ENCODE data around the gene PTPRQ. TPM values are rescaled to one million over a fixed set of nuclear protein-coding genes. Genes with fewer than 3 reads are reported as not detected.

PTPRQ gene
- total and polyA plus RNA-seq, 2 of the 8 experiments (the other 6 are each of a cell fraction or from before 2014, with no cell fraction given), result not detected

- Histone ChIP-seq H3K36me3 (ENCODE audit: control insufficient read depth in 2 of 4, insufficient read depth in 4 of 4, low read length in 3 of 4) (no peaks in the 10 kb centered on the region), H3K18ac (ENCODE audit: extremely low read depth, low read length) (no peak overlapping the region), H3K4me3 (ENCODE audit: extremely low read depth in 1 of 4, insufficient read depth in 2 of 4, low read depth in 3 of 4, low read length in 4 of 4) (no peak overlapping the region), H4K91ac (replicated peaks; ENCODE audit: insufficient read length, low read length) (peak overlapping the region; percentile 26), H4K8ac (ENCODE audit: extremely low read depth, insufficient read depth, low read length) (no peak overlapping the region), H3K9me3 (ENCODE audit: insufficient read depth in 2 of 2, low read depth in 1 of 2, low read length in 1 of 2) (peaks cover 0 to 3% of the 10 kb centered on the region in 2 experiments; a peak in 1 of 4 replicates), H2BK20ac (ENCODE audit: low read length) (no peak overlapping the region), H3K27me3 (replicated peaks in 1 of 4; ENCODE audit: control insufficient read depth in 3 of 4, extremely low read depth in 1 of 4, insufficient read depth in 3 of 4, low read length in 3 of 4) (no peaks in the 10 kb centered on the region), H4K20me1 (replicated peaks in 1 of 2; ENCODE audit: control insufficient read depth in 1 of 2, insufficient read depth in 2 of 2, low read length in 2 of 2) (no peaks in the 10 kb centered on the region), H2BK120ac (replicated peaks; ENCODE audit: low read depth, low read length) (no peak overlapping the region), H4K5ac (ENCODE audit: insufficient read length, low read depth, low read length) (no peak overlapping the region), H3K79me1 (ENCODE audit: low read depth, low read length) (no peaks in the 10 kb centered on the region), H3K14ac (ENCODE audit: insufficient read length) (no peak overlapping the region), H2AK5ac (ENCODE audit: low read depth, low read length) (no peak overlapping the region), H3K56ac (replicated peaks; ENCODE audit: insufficient read length, low read depth, low read length) (no peak overlapping the region), H3K23me2 (ENCODE audit: low read depth, low read length) (no peaks in the 10 kb centered on the region), H3K79me2 (ENCODE audit: control insufficient read depth in 1 of 2, insufficient read depth in 2 of 2, low read length in 2 of 2) (no peaks in the 10 kb centered on the region), H3K27ac (ENCODE audit: low read depth, low read length) (no peak overlapping the region), H3K9ac (replicated peaks in 1 of 4; ENCODE audit: extremely low read depth in 1 of 4, low read depth in 3 of 4, low read length in 3 of 4) (no peak overlapping the region), H2BK15ac (ENCODE audit: low read length) (no peak overlapping the region), H3K4me2 (ENCODE audit: insufficient read depth in 1 of 2, low read depth in 2 of 2, low read length in 2 of 2) (no peak overlapping the region), H3K23ac (ENCODE audit: insufficient read length) (no peak overlapping the region), H3K4ac (replicated peaks; ENCODE audit: insufficient read length, low read depth, low read length) (no peak overlapping the region), H2AFZ (ENCODE audit: low read length) (0 out of 2 replicates have a peak overlapping the region, but pooled peaks have one; percentile 24), H3K4me1 (replicated peaks in 1 of 4; ENCODE audit: control insufficient read depth in 3 of 4, insufficient read depth in 4 of 4, low read length in 3 of 4) (no peaks in the 10 kb centered on the region; a peak in 1 of 7 replicates), H2BK5ac (ENCODE audit: low read depth, low read length) (no peak overlapping the region), H2BK12ac (ENCODE audit: low read depth, low read length) (no peak overlapping the region)
- 88% methylated on average over 16 of the region's 18 CpGs; no CpG with 5 or more reads in 1 of the 2 experiments for WGBS, 2 experiments (ENCODE audit: extremely low coverage in 1 of 2, insufficient coverage in 1 of 2, insufficient read length in 1 of 2, insufficient replicate concordance in 2 of 2, low coverage in 1 of 2, low lambda C conversion rate in 2 of 2, missing lambda C conversion rate in 1 of 2)
- no peak for DNase-seq (ENCODE audit: low read depth in 1 of 2, low spot score in 2 of 2)
- TF ChIP-seq TBP (IDR thresholded peaks at IDR 0.05; ENCODE audit: low read depth, low read length), result no peak
- no peak for TF ChIP-seq RBBP5 (IDR thresholded peaks at IDR 0.05; ENCODE audit: borderline replicate concordance, low read depth, low read length)
- TF ChIP-seq, protein P1, sequence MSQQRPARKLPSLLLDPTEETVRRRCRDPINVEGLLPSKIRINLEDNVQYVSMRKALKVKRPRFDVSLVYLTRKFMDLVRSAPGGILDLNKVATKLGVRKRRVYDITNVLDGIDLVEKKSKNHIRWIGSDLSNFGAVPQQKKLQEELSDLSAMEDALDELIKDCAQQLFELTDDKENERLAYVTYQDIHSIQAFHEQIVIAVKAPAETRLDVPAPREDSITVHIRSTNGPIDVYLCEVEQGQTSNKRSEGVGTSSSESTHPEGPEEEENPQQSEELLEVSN (IDR thresholded peaks at IDR 0.05), result peak; percentile 65; the same call in 1 of the 2 replicates
- POLR2A ChIA-PET (ENCODE audit: partially characterized antibody), result no interaction called here
- no peak for FAIRE-seq
- CTCF ChIA-PET (ENCODE audit: partially characterized antibody), result interaction anchor here (0.7 to 2.1 kb wide), 3 partner anchors 13 to 842 kb away, joined by 3 to 4 read pairs (median 3); no protein-coding TSS in a partner anchor
Observed at GRCh38 chr12:80513211-80513610, 69.2 kb downstream of the PTPRQ start.

All from H1 (cell line).